Fibroblast of skin of scalp (primary cell): ENCODE measurements around the gene C16orf54.
"Not testable (repeated sequence)": the region's sequence is repeated elsewhere in the genome, so short reads cannot be mapped to it uniquely, and the experiment has no call there.

Experiments used
- DNase-seq: peaks from one replicate; pipeline ENCODE4 v3.0.0-alpha.2; 2013

The C16orf54 gene

DNA sequence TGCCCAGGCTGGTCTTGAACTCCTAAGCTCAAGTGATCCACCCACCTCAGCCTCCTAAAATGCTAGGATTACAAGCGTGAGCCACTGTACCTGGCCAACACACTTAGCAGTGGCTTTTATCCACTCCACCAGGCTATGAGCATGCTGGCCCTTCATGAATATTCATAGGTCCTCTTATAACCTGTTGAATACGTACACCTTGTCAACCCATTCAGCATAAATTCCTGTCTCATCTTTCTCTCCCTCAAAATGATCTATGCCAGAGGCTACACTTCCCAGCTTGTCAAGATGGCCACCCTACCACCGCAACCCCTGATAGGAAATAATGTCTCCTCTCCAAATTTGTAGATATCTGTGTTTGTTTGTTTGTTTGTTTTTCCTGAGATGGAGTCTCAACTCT, 21.3 kb upstream of the C16orf54 start:
- no peak for DNase-seq

- DNase-seq: no peak
These were observed 20.8 kb upstream of the C16orf54 start for GRCh38 chr16:29766571-29766970.

GRCh38 chr16:29765167-29766032, 19.6 kb upstream of the C16orf54 start:
- no peak for DNase-seq

DNA sequence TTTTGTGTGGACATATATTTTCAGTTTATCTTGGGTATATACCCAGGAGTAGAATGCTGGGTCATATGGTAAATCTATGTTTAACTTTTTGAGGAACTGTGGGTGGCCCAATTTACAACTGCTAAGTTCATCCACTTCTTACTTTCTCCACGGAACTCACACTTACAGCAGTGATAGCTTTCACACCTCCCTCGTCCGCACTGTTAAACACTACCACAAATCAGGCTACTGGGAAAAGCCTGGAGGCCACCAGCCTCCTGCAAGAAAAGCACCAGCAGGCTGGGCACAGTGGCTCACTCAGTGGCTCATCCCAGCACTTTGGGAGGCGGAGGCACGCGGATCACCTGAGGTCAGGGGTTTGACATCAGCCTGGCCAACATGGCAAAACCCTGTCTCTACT, 17.5 kb upstream of the C16orf54 start:
- DNase-seq: no peak

- DNase-seq: no peak
These were observed 16.1 kb upstream of the C16orf54 start for GRCh38 chr16:29761882-29762281.

DNA sequence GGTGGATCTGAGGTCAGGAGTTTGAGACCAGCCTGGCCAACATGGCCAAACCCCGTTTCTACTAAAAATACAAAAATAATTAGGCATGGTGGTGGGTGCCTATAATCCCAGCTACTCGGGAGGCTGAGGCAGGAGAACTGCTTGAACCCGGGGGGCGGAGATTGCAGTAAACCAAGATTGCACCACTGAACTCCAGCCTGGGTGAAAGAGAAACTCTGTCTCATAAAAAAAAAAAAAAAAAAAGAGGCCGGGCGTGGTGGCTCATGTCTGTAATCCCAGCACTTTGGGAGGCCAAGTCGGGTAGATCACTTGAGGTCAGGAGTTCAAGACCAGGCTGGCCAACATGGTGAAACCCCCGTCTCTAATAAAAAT, 15.5 kb upstream of the C16orf54 start:
- not testable (repeated sequence) for DNase-seq

GRCh38 chr16:29760567-29761279, 14.9 kb upstream of the C16orf54 start:
- no peak for DNase-seq

- DNase-seq: peak; percentile 52
These were observed 12.2 kb upstream of the C16orf54 start for GRCh38 chr16:29757950-29758466.

DNA sequence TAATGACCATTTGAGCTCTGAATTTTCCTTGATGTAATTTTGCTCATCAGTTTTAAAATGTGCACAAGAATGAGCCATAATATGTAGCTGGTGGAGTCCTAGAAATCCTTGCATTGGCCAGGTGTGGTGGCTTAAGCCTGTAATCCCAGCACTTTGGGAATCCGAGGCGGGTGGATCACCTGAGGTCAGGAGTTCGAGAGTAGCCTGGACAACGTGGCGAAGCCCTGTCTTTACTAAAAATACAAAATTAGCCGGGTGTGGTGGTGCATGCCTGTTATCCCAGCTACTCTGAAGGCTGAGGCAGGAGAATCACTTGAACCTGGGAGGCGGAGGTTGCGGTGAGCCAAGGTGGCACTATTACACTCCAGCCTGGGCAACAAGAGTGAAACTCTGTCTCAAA, 11.3 kb upstream of the C16orf54 start:
- DNase-seq: not testable (repeated sequence)

- DNase-seq: no peak
These were observed 10.9 kb upstream of the C16orf54 start for GRCh38 chr16:29756654-29757053.

DNA sequence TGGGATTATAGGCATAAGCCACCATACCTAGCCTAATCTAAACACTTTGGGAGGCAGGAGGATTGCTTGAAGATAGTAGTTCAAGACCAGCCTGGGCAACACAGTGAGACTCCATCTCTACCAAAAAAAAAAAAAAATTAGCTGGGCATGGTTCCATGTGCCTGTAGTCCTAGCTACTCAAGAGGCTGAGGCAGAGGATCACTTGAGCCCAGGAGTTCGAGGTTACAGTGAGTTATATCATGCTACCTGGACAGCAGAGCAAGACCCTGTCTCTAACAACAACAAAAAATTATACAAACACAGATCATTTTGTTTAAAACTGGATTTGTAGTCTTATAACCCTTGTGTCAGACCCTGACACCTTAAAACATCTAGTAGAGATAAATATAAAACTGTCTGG, 7.7 kb upstream of the C16orf54 start:
- DNase-seq: no peak

DNA sequence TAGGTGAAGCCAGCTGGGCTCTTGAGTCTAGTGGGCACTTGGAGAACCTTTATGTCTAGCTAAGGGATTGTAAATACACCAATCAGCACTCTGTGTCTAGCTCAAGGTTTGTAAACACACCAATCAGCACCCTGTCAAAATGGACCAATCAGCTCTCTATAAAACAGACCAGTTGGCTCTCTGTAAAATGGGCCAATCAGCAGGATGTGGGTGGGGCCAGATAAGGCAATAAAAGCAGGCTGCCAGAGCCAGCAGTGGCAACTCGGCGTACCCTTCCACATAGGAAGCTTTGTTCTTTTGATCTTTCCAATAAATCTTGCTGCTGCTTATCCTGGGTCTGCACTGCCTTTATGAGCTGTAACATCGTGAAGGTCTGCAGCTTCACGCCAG, 3.0 kb upstream of the C16orf54 start:
- DNase-seq: not testable (repeated sequence)

- DNase-seq: no peak
These were observed 2.4 kb upstream of the C16orf54 start for GRCh38 chr16:29747947-29748759.

DNA sequence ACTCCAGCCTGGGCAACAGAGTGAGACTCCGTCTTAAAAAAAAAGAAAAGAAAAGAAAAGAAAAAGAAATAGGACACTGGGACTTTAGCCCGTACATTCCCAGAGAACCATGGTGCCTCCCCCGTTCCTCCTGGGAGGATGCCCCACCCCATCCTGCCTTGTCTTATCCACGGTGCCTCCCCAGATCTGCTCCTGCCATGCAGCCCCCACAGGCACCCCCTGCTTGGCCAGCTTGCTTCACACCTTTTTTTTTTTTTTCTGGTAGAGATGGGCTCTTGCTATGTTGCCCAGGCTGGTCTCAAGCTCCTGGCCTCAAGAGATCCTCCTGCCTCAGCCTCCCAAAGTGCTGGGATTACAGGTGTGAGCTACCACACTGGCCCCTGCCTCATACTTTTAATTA, 728 bp upstream of the C16orf54 start:
- DNase-seq: not testable (repeated sequence)

DNA sequence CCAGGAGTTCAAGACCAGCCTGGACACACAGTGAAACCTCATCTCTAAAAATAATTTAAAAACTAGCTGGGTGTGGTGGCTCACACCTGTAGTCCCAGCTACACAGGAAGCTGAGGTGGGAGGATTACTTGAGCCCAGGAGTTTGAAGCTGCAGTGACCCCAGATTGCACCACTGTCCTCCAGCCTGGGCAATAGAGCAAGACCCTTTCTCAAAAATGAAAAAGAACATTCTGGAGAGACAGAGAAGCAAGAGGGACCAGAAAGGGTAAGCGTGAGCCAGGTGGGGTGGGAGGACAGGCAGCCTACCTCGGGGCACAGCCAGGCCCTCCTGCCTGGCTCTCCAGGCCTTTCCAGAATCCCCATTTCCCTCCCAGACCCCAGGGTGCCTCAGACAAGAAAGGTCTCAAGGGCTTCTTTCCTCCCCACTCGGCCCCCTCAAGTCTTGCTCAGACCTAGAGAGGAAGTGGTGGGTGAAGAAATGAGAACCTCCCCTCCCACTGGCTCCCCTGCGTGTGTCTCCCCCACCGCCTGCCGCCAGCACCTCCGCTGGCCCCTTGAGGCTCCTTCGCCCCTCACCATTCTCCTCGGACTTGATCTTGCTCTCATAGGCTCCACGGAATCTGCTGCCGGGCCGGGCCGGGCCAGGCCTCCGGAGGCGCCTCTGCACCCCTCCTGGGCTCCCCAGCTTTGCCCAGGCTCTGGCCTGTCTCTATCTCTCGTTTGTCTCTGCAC, 503 bp downstream of the C16orf54 start:
- DNase-seq: no peak

- no peak for DNase-seq
These were observed 1.2 kb downstream of the C16orf54 start for GRCh38 chr16:29744541-29745101.

DNA sequence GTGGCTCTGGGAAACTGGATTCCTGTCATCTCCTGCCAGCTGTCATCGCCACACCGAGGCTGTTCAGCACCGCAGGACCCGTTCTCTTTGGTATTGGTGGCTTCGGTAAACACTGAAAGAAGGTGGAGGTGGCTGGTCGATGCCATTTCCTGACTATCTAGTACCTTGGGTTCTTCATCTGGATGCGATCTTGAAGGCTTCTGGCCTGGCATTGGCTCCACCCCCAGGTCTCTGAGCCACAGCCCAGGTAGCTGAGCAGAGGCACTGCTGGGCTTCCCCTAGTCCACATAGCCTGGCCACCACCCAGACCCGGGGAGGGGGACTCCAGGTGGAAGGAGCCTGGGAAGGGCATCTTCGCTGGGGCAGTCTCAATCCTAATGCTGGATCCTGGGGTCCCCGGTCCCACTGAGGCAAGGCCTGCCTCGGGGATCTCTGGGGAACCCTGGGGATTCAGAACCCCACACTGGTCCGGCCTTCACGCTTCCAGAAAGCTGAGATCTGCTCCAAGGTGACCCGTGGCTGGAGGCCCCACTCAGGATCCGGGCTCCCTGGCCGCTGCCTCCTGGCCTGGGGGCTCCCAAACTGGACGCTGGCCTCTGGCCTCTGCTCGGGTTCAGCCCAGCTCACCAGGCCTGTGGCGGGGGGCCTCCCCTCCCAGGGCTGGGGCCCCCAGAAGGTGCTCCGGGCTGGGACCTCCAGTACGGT, 1.8 kb downstream of the C16orf54 start:
- DNase-seq: no peak

DNA sequence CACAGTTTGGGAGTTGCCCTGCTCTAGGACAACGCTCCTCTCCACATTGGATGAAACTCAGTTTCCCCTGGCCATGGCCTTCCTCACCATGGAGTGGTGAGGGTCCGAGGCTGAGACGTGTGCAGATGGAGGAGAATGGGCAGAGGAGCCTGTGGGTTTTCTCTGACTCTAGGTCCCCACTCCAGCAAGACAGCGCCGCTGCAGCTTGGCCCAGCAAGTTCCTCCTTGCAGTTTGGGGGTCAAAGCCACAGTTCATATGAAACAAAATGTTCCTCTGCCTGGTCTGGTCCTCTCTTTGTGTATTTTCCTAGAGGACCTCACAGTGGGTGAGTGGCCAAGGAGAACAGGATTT, 2.3 kb downstream of the C16orf54 start:
- DNase-seq: no peak

- no peak for DNase-seq
These were observed 3.0 kb downstream of the C16orf54 start for GRCh38 chr16:29742683-29743275.

DNA sequence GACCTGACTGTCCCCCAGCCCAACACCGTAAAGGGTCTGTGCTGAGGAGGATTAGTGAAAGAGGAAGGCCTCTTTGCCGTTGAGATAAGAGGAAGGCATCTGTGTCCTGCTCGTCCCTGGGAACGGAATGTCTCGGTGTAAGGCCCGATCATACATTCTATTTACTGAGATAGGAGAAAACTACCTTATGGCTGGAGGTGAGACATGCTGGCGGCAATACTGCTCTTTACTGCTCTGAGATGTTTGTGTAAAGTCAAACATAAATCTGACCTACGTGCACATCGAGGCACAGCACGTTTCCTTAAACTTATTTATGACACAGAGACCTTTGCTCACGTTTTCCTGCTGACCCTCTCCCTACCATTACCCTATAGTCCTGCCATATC, 5.2 kb downstream of the C16orf54 start:
- not testable (repeated sequence) for DNase-seq
